Measurements from ENCODE around the gene SNX5. TPM values are rescaled to one million over a fixed set of nuclear protein-coding genes. Genes with fewer than 3 reads are reported as not detected.

Gene SNX5
- total RNA-seq, 2 experiments from 2014 or later: 234 to 256 TPM

GRCh38 chr20:17925141-17925939 lies 43.3 kb downstream of the SNX5 start:
- intact Hi-C loops (cut with micrococcal nuclease): no loop called here
- ChIA-PET POLR2A (no interaction called here), CTCF (no interaction called here)
- Mint-ChIP-seq H3K4me3 (no peak overlapping the region), H3K27me3 (peaks cover 2% of the 10 kb centered on the region), H3K4me1 (ENCODE audit: low read depth) (no peaks in the 10 kb centered on the region), H3K27ac (no peak overlapping the region), H3K9me3 (no peaks in the 10 kb centered on the region), H3K36me3 (no peaks in the 10 kb centered on the region)
- DNase-seq: no peak

DNA sequence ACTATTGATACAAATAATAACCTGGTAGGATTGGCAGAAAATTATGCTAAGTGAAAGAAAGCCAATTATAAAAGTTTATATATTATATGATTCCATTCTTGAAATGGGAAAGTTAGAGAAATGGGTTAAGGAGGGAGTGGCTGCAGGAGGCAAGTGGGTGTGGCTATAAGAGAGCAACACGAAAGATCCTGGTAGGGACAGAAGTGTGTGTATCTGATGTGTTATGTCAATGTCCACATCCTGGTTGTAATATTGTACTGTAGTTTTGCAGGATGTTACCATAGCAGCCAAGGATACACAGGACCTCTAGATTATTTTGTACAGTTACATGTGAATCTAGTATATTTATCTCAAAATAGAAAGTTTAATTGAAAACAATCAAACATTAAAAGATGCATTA lies 46.8 kb downstream of the SNX5 start:
- Mint-ChIP-seq H3K27ac (no peak overlapping the region), H3K36me3 (no peaks in the 10 kb centered on the region), H3K4me3 (no peak overlapping the region), H3K9me3 (no peaks in the 10 kb centered on the region), H3K27me3 (peaks cover 2% of the 10 kb centered on the region), H3K4me1 (ENCODE audit: low read depth) (no peaks in the 10 kb centered on the region)
- POLR2A ChIA-PET: no interaction called here
- intact Hi-C loops (cut with micrococcal nuclease): no loop called here
- CTCF ChIA-PET: no interaction called here
- DNase-seq: no peak

DNA sequence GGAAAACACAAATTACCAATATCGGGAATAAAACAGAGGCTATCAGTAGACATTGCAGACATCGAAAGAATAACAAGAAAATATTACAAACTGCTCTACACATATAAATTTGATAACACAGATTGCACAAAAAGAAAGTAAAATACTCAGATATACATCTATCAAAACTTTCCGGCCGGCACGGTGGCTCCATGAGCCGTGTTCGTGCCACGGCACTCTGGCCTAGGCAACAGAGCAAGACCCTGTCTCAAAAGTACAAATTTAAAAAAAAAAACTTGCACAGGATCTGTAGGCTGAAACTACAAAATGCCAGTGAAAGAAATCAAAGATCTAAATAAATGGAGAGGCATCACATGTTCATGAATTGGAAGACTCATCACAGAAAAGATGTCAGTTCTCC lies 49.4 kb downstream of the SNX5 start:
- no peaks in the 10 kb centered on the region for H3K4me1 Mint-ChIP-seq (ENCODE audit: low read depth)
- no peak overlapping the region for H3K27ac Mint-ChIP-seq
- intact Hi-C loops (cut with micrococcal nuclease): no loop called here
- no peak overlapping the region for H3K4me3 Mint-ChIP-seq
- peaks cover 1% of the 10 kb centered on the region for H3K27me3 Mint-ChIP-seq
- DNase-seq: no peak
- CTCF ChIA-PET: no interaction called here
- H3K36me3 Mint-ChIP-seq: no peaks in the 10 kb centered on the region
- POLR2A ChIA-PET: no interaction called here
- H3K9me3 Mint-ChIP-seq: no peaks in the 10 kb centered on the region

- intact Hi-C loops (cut with micrococcal nuclease): no loop called here
- H3K27ac Mint-ChIP-seq: no peak overlapping the region
- CTCF ChIA-PET: interaction anchor here (0.6 to 1.2 kb wide), 2 partner anchors 204 to 235 kb away, joined by 3 to 4 read pairs; no protein-coding TSS in a partner anchor
- no peak overlapping the region for H3K4me3 Mint-ChIP-seq
- DNase-seq: no peak
- H3K27me3 Mint-ChIP-seq: peaks cover 4% of the 10 kb centered on the region
- no peaks in the 10 kb centered on the region for H3K36me3 Mint-ChIP-seq
- no peaks in the 10 kb centered on the region for H3K9me3 Mint-ChIP-seq
- POLR2A ChIA-PET: no interaction called here
- H3K4me1 Mint-ChIP-seq (ENCODE audit: low read depth): no peaks in the 10 kb centered on the region
Measured at GRCh38 chr20:17917832-17918618, 50.6 kb downstream of the SNX5 start.

- ChIA-PET POLR2A (no interaction called here), CTCF (interaction anchor here (1.2 to 1.4 kb wide), 2 partner anchors 16 to 22 kb away, joined by 3 to 4 read pairs; no protein-coding TSS in a partner anchor)
- H3K27ac Mint-ChIP-seq: no peak overlapping the region
Measured at GRCh38 chr20:17916433-17916891, 52.1 kb downstream of the SNX5 start.

DNA sequence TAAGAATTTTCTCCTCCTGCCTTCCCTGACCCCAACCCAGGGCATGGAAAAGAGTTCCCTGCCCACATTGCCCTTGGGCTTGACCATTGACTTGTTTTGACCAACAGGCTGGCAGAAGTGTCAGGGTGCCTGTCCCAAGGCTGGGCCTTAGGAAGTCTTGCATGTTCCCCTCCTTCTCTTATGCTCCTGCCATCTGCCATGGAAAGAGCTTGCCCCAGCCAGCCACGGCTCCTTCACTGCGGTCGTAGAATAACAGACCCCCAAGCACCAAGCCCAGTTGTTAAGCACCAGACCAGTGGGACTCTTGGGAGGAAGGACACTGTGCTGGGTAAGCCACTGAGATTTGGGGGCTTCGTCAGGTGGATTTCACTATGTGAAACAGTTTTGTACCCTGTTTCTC lies 53.6 kb downstream of the SNX5 start:
- no peaks in the 10 kb centered on the region for H3K36me3 Mint-ChIP-seq
- H3K4me1 Mint-ChIP-seq (ENCODE audit: low read depth): no peaks in the 10 kb centered on the region
- H3K27ac Mint-ChIP-seq: no peak overlapping the region
- peaks cover 17% of the 10 kb centered on the region for H3K27me3 Mint-ChIP-seq
- no peak for DNase-seq
- POLR2A ChIA-PET: no interaction called here
- CTCF ChIA-PET: interaction anchor here (0.6 kb wide), 1 partner anchor 114 kb away, joined by 3 read pairs; no protein-coding TSS in a partner anchor
- no peak overlapping the region for H3K4me3 Mint-ChIP-seq
- H3K9me3 Mint-ChIP-seq: no peaks in the 10 kb centered on the region
- intact Hi-C loops (cut with micrococcal nuclease): no loop called here

More at GRCh38 chr20:17916433-17916891, 52.1 kb downstream of the SNX5 start:
- Mint-ChIP-seq H3K4me3 (no peak overlapping the region), H3K36me3 (no peaks in the 10 kb centered on the region), H3K27me3 (peaks cover 10% of the 10 kb centered on the region), H3K9me3 (no peaks in the 10 kb centered on the region), H3K4me1 (ENCODE audit: low read depth) (no peaks in the 10 kb centered on the region)
- DNase-seq: no peak
- intact Hi-C loops (cut with micrococcal nuclease): no loop called here

DNA sequence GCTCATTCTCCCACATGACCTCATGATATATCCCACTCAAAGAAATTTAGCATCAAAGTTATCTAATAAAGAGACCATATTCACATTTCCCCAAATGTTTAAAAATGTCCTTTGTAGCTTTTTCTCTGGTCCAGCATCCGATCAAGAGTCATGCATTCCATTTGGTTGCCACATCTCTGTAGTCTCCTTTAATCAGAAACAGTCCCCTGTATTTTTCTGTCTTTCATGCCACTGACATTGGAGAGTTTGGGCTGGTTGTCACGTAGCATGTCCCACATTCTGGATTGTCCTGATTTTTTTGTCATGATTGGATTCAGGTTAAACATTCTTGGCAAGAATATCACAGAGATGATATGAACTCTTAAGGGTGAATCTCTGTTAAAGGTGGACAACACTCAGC lies 55.7 kb downstream of the SNX5 start:
- no peak overlapping the region for H3K27ac Mint-ChIP-seq
- peaks cover 20% of the 10 kb centered on the region for H3K27me3 Mint-ChIP-seq
- no peaks in the 10 kb centered on the region for H3K36me3 Mint-ChIP-seq
- no peaks in the 10 kb centered on the region for H3K9me3 Mint-ChIP-seq
- intact Hi-C loops (cut with micrococcal nuclease): no loop called here
- DNase-seq: no peak
- CTCF ChIA-PET: interaction anchor here (1.5 kb wide), 1 partner anchor 25 kb away, joined by 7 read pairs; no protein-coding TSS in a partner anchor
- POLR2A ChIA-PET: no interaction called here
- H3K4me1 Mint-ChIP-seq (ENCODE audit: low read depth): no peaks in the 10 kb centered on the region
- no peak overlapping the region for H3K4me3 Mint-ChIP-seq

GRCh38 chr20:17911927-17912326 lies 56.7 kb downstream of the SNX5 start:
- no peak overlapping the region for H3K4me3 Mint-ChIP-seq
- no peak overlapping the region for H3K27ac Mint-ChIP-seq
- ChIA-PET CTCF (interaction anchor here (1.3 to 1.5 kb wide), 2 partner anchors 14 to 26 kb away, joined by 3 to 7 read pairs; no protein-coding TSS in a partner anchor), POLR2A (no interaction called here)
- H3K4me1 Mint-ChIP-seq (ENCODE audit: low read depth): no peaks in the 10 kb centered on the region
- peaks cover 20% of the 10 kb centered on the region for H3K27me3 Mint-ChIP-seq
- no peaks in the 10 kb centered on the region for H3K9me3 Mint-ChIP-seq
- intact Hi-C loops (cut with micrococcal nuclease): no loop called here
- no peaks in the 10 kb centered on the region for H3K36me3 Mint-ChIP-seq
- no peak for DNase-seq

- Mint-ChIP-seq H3K36me3 (no peaks in the 10 kb centered on the region), H3K27me3 (peaks cover 20% of the 10 kb centered on the region), H3K9me3 (no peaks in the 10 kb centered on the region), H3K4me1 (ENCODE audit: low read depth) (no peaks in the 10 kb centered on the region), H3K4me3 (no peak overlapping the region), H3K27ac (no peak overlapping the region)
- intact Hi-C loops (cut with micrococcal nuclease): no loop called here
- CTCF ChIA-PET: interaction anchor here (0.6 to 1.4 kb wide), 3 partner anchors 13 to 196 kb away, joined by 3 read pairs; no protein-coding TSS in a partner anchor
- no peak for DNase-seq
- POLR2A ChIA-PET: no interaction called here
Measured at GRCh38 chr20:17910828-17911294, 57.7 kb downstream of the SNX5 start.

DNA sequence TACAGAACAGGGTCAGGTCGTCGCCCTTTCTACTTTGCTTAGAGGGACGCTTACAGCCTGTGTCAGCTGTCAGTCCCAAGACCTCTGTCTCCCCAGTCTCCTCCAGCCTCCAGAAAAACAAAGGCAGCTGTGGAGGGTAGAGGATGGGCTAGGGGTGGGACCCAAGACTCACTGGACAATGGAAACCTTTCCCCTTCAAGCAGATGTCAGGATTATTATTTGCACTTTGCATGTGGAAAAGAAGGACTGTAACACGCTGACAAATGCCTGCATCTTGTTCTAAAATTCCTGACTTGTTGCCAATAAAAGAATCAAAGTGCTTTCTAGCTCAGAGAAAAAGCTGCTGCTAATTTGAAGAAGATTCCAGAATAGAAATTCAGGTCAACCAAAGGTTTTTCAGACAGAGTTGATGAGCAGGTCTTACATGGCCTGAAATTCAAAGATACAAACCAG lies 58.7 kb downstream of the SNX5 start:
- intact Hi-C loops (cut with micrococcal nuclease): no loop called here
- no peak overlapping the region for H3K27ac Mint-ChIP-seq
- no peaks in the 10 kb centered on the region for H3K9me3 Mint-ChIP-seq
- no peaks in the 10 kb centered on the region for H3K4me1 Mint-ChIP-seq (ENCODE audit: low read depth)
- CTCF ChIA-PET: interaction anchor here (1.4 kb wide), 1 partner anchor 12 kb away, joined by 3 read pairs; no protein-coding TSS in a partner anchor
- no peak for DNase-seq
- no peaks in the 10 kb centered on the region for H3K36me3 Mint-ChIP-seq
- H3K4me3 Mint-ChIP-seq: no peak overlapping the region
- peaks cover 20% of the 10 kb centered on the region for H3K27me3 Mint-ChIP-seq
- POLR2A ChIA-PET: no interaction called here

- Mint-ChIP-seq H3K4me1 (ENCODE audit: low read depth) (peaks cover 5% of the 10 kb centered on the region), H3K4me3 (no peak overlapping the region), H3K27ac (no peak overlapping the region), H3K9me3 (no peaks in the 10 kb centered on the region), H3K27me3 (peaks cover 4% of the 10 kb centered on the region), H3K36me3 (no peaks in the 10 kb centered on the region)
- ChIA-PET CTCF (interaction anchor here (1.5 to 2.0 kb wide), 2 partner anchors 223 to 400 kb away, joined by 3 to 4 read pairs; partner anchors contain the start of gene RRBP1), POLR2A (no interaction called here)
- no peak for DNase-seq
- intact Hi-C loops (cut with micrococcal nuclease): no loop called here
Measured at GRCh38 chr20:17905544-17905943, 63.0 kb downstream of the SNX5 start.

GRCh38 chr20:17904027-17904426 lies 64.6 kb downstream of the SNX5 start:
- CTCF ChIA-PET: interaction anchor here (0.9 to 2.0 kb wide), 3 partner anchors 222 to 399 kb away, joined by 3 to 4 read pairs (median 3); partner anchors contain the start of gene RRBP1
- peak; percentile 41 for DNase-seq
- no peak overlapping the region for H3K4me3 Mint-ChIP-seq
- intact Hi-C loops (cut with micrococcal nuclease): loop anchor here (1.0 kb wide), 1 partner anchor 88 kb away; no protein-coding TSS in a partner anchor
- POLR2A ChIA-PET: interaction anchor here (0.6 kb wide), 1 partner anchor 61 kb away, joined by 3 read pairs; no protein-coding TSS in a partner anchor
- H3K27ac Mint-ChIP-seq: no peak overlapping the region
- peaks cover under 1% of the 10 kb centered on the region for H3K27me3 Mint-ChIP-seq
- peaks cover 5% of the 10 kb centered on the region for H3K4me1 Mint-ChIP-seq (ENCODE audit: low read depth)
- no peaks in the 10 kb centered on the region for H3K36me3 Mint-ChIP-seq
- no peaks in the 10 kb centered on the region for H3K9me3 Mint-ChIP-seq
